DND-41 (cell line): ENCODE measurements around the gene MVB12B.
"Not testable (repeated sequence)": the region's sequence is repeated elsewhere in the genome, so short reads cannot be mapped to it uniquely, and the experiment has no call there.

Experiments used
- ATAC-seq: fragments of 200-7000 bp; cut with Tn5 transposase; 3 replicates; pipeline ENCODE4 v1.9.1; 2021; ENCODE audit warnings: low read depth; ENCODE audit not compliant: insufficient read depth
- DNase-seq: peaks from one replicate; pipeline ENCODE4 v3.0.0-alpha.2; 2020
- H2AFZ ChIP-seq: 2 replicates; pipeline ENCODE4 v1.6.0; 2012; ENCODE audit warnings: low read depth, low read length
- H3K27ac ChIP-seq: 2 replicates; pipeline ENCODE4 v1.5.1; 2012; ENCODE audit warnings: low read length, inconsistent platforms
- H3K27me3 ChIP-seq: fragments of 200-600 bp; sonication (generic); 2 replicates; pipeline ENCODE4 v1.6.0; 2012; ENCODE audit warnings: low read length, mild to moderate bottlenecking, inconsistent platforms; ENCODE audit not compliant: insufficient read depth, poor library complexity
- H3K36me3 ChIP-seq: 2 replicates; pipeline ENCODE4 v1.5.1; 2012; ENCODE audit warnings: low read length, inconsistent platforms; ENCODE audit not compliant: insufficient read depth
- H3K4me1 ChIP-seq: 2 replicates; pipeline ENCODE4 v1.5.1; 2012; ENCODE audit warnings: mild to moderate bottlenecking, low read length; ENCODE audit not compliant: insufficient read depth
- H3K4me2 ChIP-seq: 2 replicates; pipeline ENCODE4 v1.6.0; 2012; ENCODE audit warnings: mild to moderate bottlenecking, moderate library complexity, low read length, inconsistent platforms; ENCODE audit not compliant: insufficient read depth
- H3K4me3 ChIP-seq, 2 experiments: fragments of 200-600 bp in 1 of 2; shearing (Covaris generic) in 1 of 2; 2 replicates each; pipeline ENCODE4 v1.5.1; 2012 to 2016; ENCODE audit warnings: inconsistent platforms in 2 of 2, low read length in 2 of 2, mild to moderate bottlenecking in 2 of 2, low read depth in 1 of 2, moderate library complexity in 1 of 2
- H3K79me2 ChIP-seq: 2 replicates; pipeline ENCODE4 v1.6.0; 2012; ENCODE audit warnings: low read length, inconsistent platforms; ENCODE audit not compliant: insufficient read depth
- H3K9ac ChIP-seq: 2 replicates; pipeline ENCODE4 v1.6.0; 2012; ENCODE audit warnings: low read depth, mild to moderate bottlenecking, inconsistent platforms, low read length, moderate library complexity
- H3K9me3 ChIP-seq: 2 replicates; pipeline ENCODE4 v1.5.1; 2012; ENCODE audit warnings: low read length, moderate library complexity, mild to moderate bottlenecking, inconsistent platforms; ENCODE audit not compliant: insufficient read depth, severe bottlenecking
- H4K20me1 ChIP-seq: 2 replicates; pipeline ENCODE4 v1.6.0; 2012; ENCODE audit warnings: low read length; ENCODE audit not compliant: insufficient read depth
- CTCF ChIP-seq: IDR thresholded peaks from 2 replicates; pipeline ENCODE4 v1.5.1; 2012; ENCODE audit warnings: borderline replicate concordance, low read length, moderate library complexity, mild to moderate bottlenecking; ENCODE audit not compliant: poor library complexity, severe bottlenecking; ENCODE audit errors: extremely low read depth
- EZH2 ChIP-seq: IDR thresholded peaks from 3 replicates; pipeline ENCODE4 v1.6.1; 2012; ENCODE audit warnings: borderline replicate concordance, low read depth, mild to moderate bottlenecking, moderate library complexity, low read length, inconsistent platforms; ENCODE audit not compliant: severe bottlenecking

The MVB12B gene

DNA sequence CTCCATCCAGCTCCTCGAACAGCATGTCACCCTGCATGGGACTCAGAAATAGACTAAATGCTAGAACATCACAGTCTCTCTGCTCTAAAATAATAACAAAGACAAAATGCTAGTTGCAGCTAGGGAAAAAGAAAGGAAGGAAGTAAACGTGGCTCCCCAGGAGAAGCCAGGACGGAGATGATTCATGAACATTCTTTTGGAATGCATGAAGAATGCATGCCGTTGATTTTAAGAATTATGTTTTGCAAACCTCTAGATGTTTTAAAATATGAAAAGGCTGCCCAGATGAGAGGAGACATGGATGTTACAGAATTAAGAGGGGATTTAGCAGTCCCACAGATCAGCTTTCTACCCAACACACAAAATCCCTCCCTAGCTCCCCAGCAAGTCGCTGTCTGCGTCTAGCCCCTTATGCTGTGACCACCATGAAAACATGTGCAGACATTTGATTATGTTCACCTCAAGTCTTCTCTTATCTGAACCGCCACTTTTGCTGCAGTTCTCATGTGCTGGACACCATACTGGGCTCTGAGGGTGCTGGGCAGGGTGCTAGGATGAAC, 147.7 kb downstream of the MVB12B start:
- H3K4me3 ChIP-seq: no peak overlapping the region
- H3K79me2 ChIP-seq: no peaks in the 10 kb centered on the region
- TF ChIP-seq EZH2 (no peak), CTCF (no peak)
- no peak for DNase-seq
- no peaks in the 10 kb centered on the region for H3K9me3 ChIP-seq
- H3K4me1 ChIP-seq: peaks cover 39% of the 10 kb centered on the region
- H3K27me3 ChIP-seq: no peaks in the 10 kb centered on the region
- no peak overlapping the region for H2AFZ ChIP-seq
- H3K9ac ChIP-seq: no peak overlapping the region
- ATAC-seq: no peak
- H4K20me1 ChIP-seq: no peaks in the 10 kb centered on the region
- no peaks in the 10 kb centered on the region for H3K36me3 ChIP-seq
- no peak overlapping the region for H3K27ac ChIP-seq
- no peak overlapping the region for H3K4me2 ChIP-seq

GRCh38 chr9:126474786-126475485, 148.3 kb downstream of the MVB12B start:
- Histone ChIP-seq H3K4me3 (no peak overlapping the region), H3K4me2 (no peak overlapping the region), H3K9me3 (no peaks in the 10 kb centered on the region), H2AFZ (no peak overlapping the region), H4K20me1 (no peaks in the 10 kb centered on the region), H3K9ac (no peak overlapping the region), H3K36me3 (no peaks in the 10 kb centered on the region), H3K79me2 (no peaks in the 10 kb centered on the region), H3K27me3 (no peaks in the 10 kb centered on the region), H3K27ac (no peak overlapping the region), H3K4me1 (peaks cover 33% of the 10 kb centered on the region)
- no peak for TF ChIP-seq CTCF
- no peak for TF ChIP-seq EZH2
- DNase-seq (no peak), ATAC-seq (no peak)

- H3K27ac ChIP-seq: no peak overlapping the region
These were observed 149.4 kb downstream of the MVB12B start for GRCh38 chr9:126475933-126476555.

GRCh38 chr9:126477432-126477831, 150.8 kb downstream of the MVB12B start:
- not testable (repeated sequence) for H3K4me2 ChIP-seq, H3K27ac ChIP-seq, H3K27me3 ChIP-seq, ATAC-seq, H3K9me3 ChIP-seq, H3K36me3 ChIP-seq, H2AFZ ChIP-seq, H3K79me2 ChIP-seq, H3K4me3 ChIP-seq, H3K4me1 ChIP-seq, H3K9ac ChIP-seq, H4K20me1 ChIP-seq, DNase-seq

More at GRCh38 chr9:126475933-126476555, 149.4 kb downstream of the MVB12B start:
- no peak for DNase-seq
- no peak for ATAC-seq
- H3K79me2 ChIP-seq: no peaks in the 10 kb centered on the region
- no peak for TF ChIP-seq EZH2
- TF ChIP-seq CTCF: no peak
- no peaks in the 10 kb centered on the region for H3K36me3 ChIP-seq
- no peak overlapping the region for H3K4me3 ChIP-seq
- no peaks in the 10 kb centered on the region for H4K20me1 ChIP-seq
- no peaks in the 10 kb centered on the region for H3K27me3 ChIP-seq
- no peak overlapping the region for H3K4me2 ChIP-seq
- no peak overlapping the region for H2AFZ ChIP-seq
- H3K4me1 ChIP-seq: peaks cover 22% of the 10 kb centered on the region
- no peaks in the 10 kb centered on the region for H3K9me3 ChIP-seq
- H3K9ac ChIP-seq: no peak overlapping the region
